Measurements from ENCODE around the gene CD200R1.
A peak's percentile ranks its signal among the peaks of the same experiment; 100 is the strongest.
"Not testable (repeated sequence)": the region's sequence is repeated elsewhere in the genome, so short reads cannot be mapped to it uniquely, and the experiment has no call there.

The CD200R1 gene

GRCh38 chr3:112973325-112974177, 1.4 kb downstream of the CD200R1 start:
- DNase-seq, result peak; percentile 65

GRCh38 chr3:112972158-112972557, 2.7 kb downstream of the CD200R1 start:
- no peak for DNase-seq

- no peak for DNase-seq
These were observed 7.1 kb downstream of the CD200R1 start for GRCh38 chr3:112967828-112968227.

GRCh38 chr3:112967425-112967824, 7.5 kb downstream of the CD200R1 start:
- no peak for DNase-seq

- DNase-seq, result no peak
These were observed 8.3 kb downstream of the CD200R1 start for GRCh38 chr3:112966633-112967032.

- no peak for DNase-seq
These were observed 9.2 kb downstream of the CD200R1 start for GRCh38 chr3:112965656-112966055.

GRCh38 chr3:112963683-112964082, 11.2 kb downstream of the CD200R1 start:
- no peak for DNase-seq

GRCh38 chr3:112958811-112959560, 15.9 kb downstream of the CD200R1 start:
- DNase-seq, result peak; percentile 16

GRCh38 chr3:112956351-112956750, 18.6 kb downstream of the CD200R1 start:
- no peak for DNase-seq

- DNase-seq, result no peak
These were observed 26.5 kb downstream of the CD200R1 start for GRCh38 chr3:112948346-112948838.

- no peak for DNase-seq
These were observed 43.0 kb downstream of the CD200R1 start for GRCh38 chr3:112931736-112932521.

GRCh38 chr3:112930771-112931170, 44.1 kb downstream of the CD200R1 start:
- no peak for DNase-seq

GRCh38 chr3:112925969-112926368, 48.9 kb downstream of the CD200R1 start:
- no peak for DNase-seq

- DNase-seq, result no peak
These were observed 49.3 kb downstream of the CD200R1 start for GRCh38 chr3:112925560-112925959.

GRCh38 chr3:112919541-112919940, 55.4 kb downstream of the CD200R1 start:
- DNase-seq, result not testable (repeated sequence)

- DNase-seq, result no peak
These were observed 66.7 kb downstream of the CD200R1 start for GRCh38 chr3:112908252-112908651.

- no peak for DNase-seq
These were observed 70.1 kb downstream of the CD200R1 start for GRCh38 chr3:112904786-112905185.

- no peak for DNase-seq
These were observed 74.8 kb downstream of the CD200R1 start for GRCh38 chr3:112900113-112900512.

- DNase-seq, result no peak
These were observed 77.1 kb downstream of the CD200R1 start for GRCh38 chr3:112897791-112898190.

GRCh38 chr3:112894258-112894657, 80.6 kb downstream of the CD200R1 start:
- DNase-seq, result no peak

- DNase-seq, result no peak
These were observed 85.5 kb downstream of the CD200R1 start for GRCh38 chr3:112889357-112889756.

GRCh38 chr3:112888381-112889085, 86.4 kb downstream of the CD200R1 start:
- no peak for DNase-seq
